Heart right ventricle (tissue), 16 donors: ENCODE results near the gene OCRL. TPM values are rescaled to one million over a fixed set of nuclear protein-coding genes. Genes with fewer than 3 reads are reported as not detected.

ENCODE experiments used
- ATAC-seq, 8 donors: fragments of 200-7000 bp; cut with Tn5 transposase; one replicate each; pipeline ENCODE4 v1.9.1; 2020; ENCODE audit warnings: mild to moderate bottlenecking in 8 of 8, moderate library complexity in 8 of 8, moderate number of reproducible peaks in 1 of 8
- DNase-seq, 2 donors: peaks; one replicate each; pipeline ENCODE4 v3.0.0-alpha.2; 2020
- H3K27ac ChIP-seq, 10 donors: fragments of 200-600 bp; sonication (generic) in 2 of 10; one replicate each; pipeline versions ENCODE4 v1.5.0 to v1.8.0; 2020 to 2022; ENCODE audit warnings: mild to moderate bottlenecking in 3 of 10
- H3K27me3 ChIP-seq, 7 donors: fragments of 200-600 bp; one replicate each; pipeline ENCODE4 v1.8.0; 2021 to 2022; ENCODE audit warnings: mild to moderate bottlenecking in 2 of 7
- H3K36me3 ChIP-seq, 9 donors: fragments of 200-600 bp; sonication (generic) in 1 of 9; one replicate each; pipeline versions ENCODE4 v1.5.0 to v1.8.0; 2020 to 2022; ENCODE audit warnings: mild to moderate bottlenecking in 2 of 9
- H3K4me1 ChIP-seq, 9 donors: fragments of 200-600 bp; sonication (generic) in 1 of 9; one replicate each; pipeline versions ENCODE4 v1.5.0 to v1.8.0; 2020 to 2022; ENCODE audit warnings: mild to moderate bottlenecking in 4 of 9
- H3K4me3 ChIP-seq, 10 donors: fragments of 200-600 bp; sonication (generic) in 2 of 10; one replicate each; pipeline versions ENCODE4 v1.5.0 to v1.8.0; 2020 to 2022; ENCODE audit warnings: mild to moderate bottlenecking in 7 of 10, moderate library complexity in 2 of 10
- H3K9me3 ChIP-seq, 11 donors: fragments of 200-600 bp in 10 of 11; sonication (generic) in 2 of 11; one replicate each; pipeline versions ENCODE4 v1.5.0 to v1.8.0; 2013 to 2022; ENCODE audit warnings: mild to moderate bottlenecking in 2 of 11, control low read depth in 1 of 11, moderate library complexity in 1 of 11
- CTCF ChIP-seq, 9 donors: fragments of 200-600 bp; sonication (generic) in 2 of 9; IDR thresholded peaks; one replicate each; pipeline versions ENCODE4 v1.5.0 to v1.8.0; 2021 to 2022; ENCODE audit warnings: antibody characterized with exemption in 9 of 9, mild to moderate bottlenecking in 5 of 9, moderate library complexity in 1 of 9
- WGBS, 2 donors: extraction: QIAGEN DNeasy Blood & Tissue Kit; methylation state at CpG; one replicate each; pipeline ENCODE4 v1.1.7; 2013; ENCODE audit warnings: inconsistent platforms in 1 of 2; 5-methylcytosine and 5-hydroxymethylcytosine counted together
- intact Hi-C, 10 donors: fragments of 100-400 bp; cut with DNase I; formaldehyde crosslinking; loops; one replicate each; pipeline versions ENCODE4 v1.11.1 to v1.14.2; 2022
- polyA plus RNA-seq, 2 donors: library from polyadenylated mRNA; stranded (reverse); fragments of 200-250 nt; gene quantifications; one replicate each; pipeline ENCODE4 v1.2.3, GENCODE V29; 2013
- total RNA-seq, 10 donors: library from RNA; stranded (reverse); fragmentation: NEBNext Ultra II Directional in 3 of 10; extraction: Animal tissue kit (Norgen Biotek cat#: 25700) in 3 of 10; gene quantifications; one replicate each; pipeline versions ENCODE4 v1.2.1 to v1.2.4, GENCODE V29; 2021 to 2023
- donor health status: Arrhythmogenic right ventricular cardiomyopathy.
- donor health status: ischemic (EF 13 %, LVEDD 7.1; RV severe dilation, severe dysfunction).
- donor health status: healthy with polysubstance abuse.
- donor health status: DM: no; HTN: yes; CAD: no.
- donor health status: DM: no; HTN: no; CAD: no.
- donor health status: ischemic (EF 25% LVEDD 6.9; RV normal size, moderate dysfunction).
- donor health status: ischemic (EF 25% LVEDD 5.7; RV mildly dilated, moderate dysfunction).
- donor health status: healthy.
- donor health status: DM: yes; HTN: yes; CAD: no.
- donor health status: Ischemic cardiomyopathy.
- donor health status: ischemic (EF 35%, LVEDD 5.7; RV mildly dilated, moderate dysfunction).
- donor health status: nonischemic (EF 11% LVEDD 7.7; RV severe dilation, severe dysfunction).
- donor health status: DM: yes; HTN: yes; CAD: no.
- donor health status: PGD.
- donor health status: ischemic (EF 29% LVEDD 5.4; RV normal size, mild dysfunction).
- donor health status: nonischemic (EF 23%, LVEDD 6.1; RV moderate dilation, normal function).

The OCRL gene
- total and polyA plus RNA-seq, 12 donors, result 6.9 to 13.8 (median 9.0) TPM

GRCh38 chrX:129495900-129496299, 44.2 kb upstream of the OCRL start:
- 95 to 96% methylated on average over 5 of the region's 5 CpGs for WGBS, 2 donors
- H3K36me3 ChIP-seq, result peaks cover 0 to 96% (median 0%) of the 10 kb centered on the region in 9 donors
- H3K4me3 ChIP-seq, result no peak overlapping the region

GRCh38 chrX:129496625-129497024, 43.4 kb upstream of the OCRL start:
- DNase-seq (no peak), ATAC-seq (no peak)
- TF ChIP-seq CTCF (IDR thresholded peaks at IDR 0.05), result no peak
- intact Hi-C loops, result no loop called here
- H3K9me3 ChIP-seq, result no peaks in the 10 kb centered on the region
- H3K27ac ChIP-seq, result no peak overlapping the region
- 95 to 96% methylated on average over 6 of the region's 6 CpGs for WGBS, 2 donors
- no peak overlapping the region for H3K4me3 ChIP-seq
- no peaks in the 10 kb centered on the region for H3K27me3 ChIP-seq
- H3K36me3 ChIP-seq, result peaks cover 0 to 95% (median 0%) of the 10 kb centered on the region in 9 donors
- H3K4me1 ChIP-seq, result no peaks in the 10 kb centered on the region

More at GRCh38 chrX:129495900-129496299, 44.2 kb upstream of the OCRL start:
- Histone ChIP-seq H3K9me3 (no peaks in the 10 kb centered on the region), H3K27me3 (no peaks in the 10 kb centered on the region), H3K4me1 (no peaks in the 10 kb centered on the region), H3K27ac (no peak overlapping the region)
- DNase-seq (no peak), ATAC-seq (no peak)
- intact Hi-C loops, result no loop called here
- TF ChIP-seq CTCF (IDR thresholded peaks at IDR 0.05), result no peak

GRCh38 chrX:129497146-129497843, 42.8 kb upstream of the OCRL start:
- H3K27ac ChIP-seq, result no peak overlapping the region
- no peaks in the 10 kb centered on the region for H3K4me1 ChIP-seq
- no peaks in the 10 kb centered on the region for H3K9me3 ChIP-seq
- 62 to 66% methylated on average over 3 of the region's 3 CpGs for WGBS, 2 donors
- peaks cover 0 to 95% (median 0%) of the 10 kb centered on the region in 9 donors for H3K36me3 ChIP-seq
- intact Hi-C loops, result no loop called here
- ATAC-seq, result no peak
- no peak for DNase-seq
- TF ChIP-seq CTCF (IDR thresholded peaks at IDR 0.05), result no peak
- H3K4me3 ChIP-seq, result no peak overlapping the region
- no peaks in the 10 kb centered on the region for H3K27me3 ChIP-seq

- no peak for TF ChIP-seq CTCF (IDR thresholded peaks at IDR 0.05)
Observed at GRCh38 chrX:129510331-129510730, 29.7 kb upstream of the OCRL start.

More at GRCh38 chrX:129510331-129510730, 29.7 kb upstream of the OCRL start:
- H3K4me3 ChIP-seq, result no peak overlapping the region
- no peak overlapping the region for H3K27ac ChIP-seq
- intact Hi-C loops, result no loop called here
- no peaks in the 10 kb centered on the region for H3K4me1 ChIP-seq
- no peaks in the 10 kb centered on the region for H3K9me3 ChIP-seq
- DNase-seq, result no peak
- H3K27me3 ChIP-seq, result peaks cover 0 to 5% (median 0%) of the 10 kb centered on the region in 7 donors
- peaks cover 0 to 87% (median 5%) of the 10 kb centered on the region in 9 donors for H3K36me3 ChIP-seq
- ATAC-seq, result no peak
- WGBS, 2 donors, result 79 to 82% methylated on average over 7 of the region's 7 CpGs
